ENCODE results near the gene SYT6.
"Not testable (repeated sequence)": the region's sequence is repeated elsewhere in the genome, so short reads cannot be mapped to it uniquely, and the experiment has no call there.

SYT6 gene

GRCh38 chr1:114069762-114070161, 83.9 kb downstream of the SYT6 start:
- DNase-seq (ENCODE audit: low spot score) = not testable (repeated sequence)

GRCh38 chr1:114068684-114069083, 85.0 kb downstream of the SYT6 start:
- not testable (repeated sequence) for DNase-seq (ENCODE audit: low spot score)

DNA sequence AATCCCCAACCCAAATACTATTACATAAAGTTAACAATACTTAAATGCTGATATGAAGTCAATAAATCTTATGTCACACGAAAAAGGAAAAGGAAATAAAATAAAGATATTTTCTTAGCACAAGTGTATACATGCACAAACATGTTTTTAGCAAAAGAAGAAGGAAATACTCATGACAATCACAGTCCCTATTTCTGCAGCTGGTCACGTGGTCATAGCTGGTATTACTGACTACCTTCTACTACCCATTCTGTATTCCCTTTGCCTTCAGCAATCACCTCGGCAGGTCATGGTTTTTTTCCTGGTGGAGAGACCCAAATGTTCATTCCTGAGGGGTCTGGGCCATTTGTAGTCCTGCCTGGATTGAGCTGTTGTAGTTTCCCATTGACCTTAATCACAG, 88.0 kb downstream of the SYT6 start:
- not testable (repeated sequence) for DNase-seq (ENCODE audit: low spot score)

GRCh38 chr1:114063544-114063943, 90.1 kb downstream of the SYT6 start:
- DNase-seq (ENCODE audit: low spot score) = no peak

DNA sequence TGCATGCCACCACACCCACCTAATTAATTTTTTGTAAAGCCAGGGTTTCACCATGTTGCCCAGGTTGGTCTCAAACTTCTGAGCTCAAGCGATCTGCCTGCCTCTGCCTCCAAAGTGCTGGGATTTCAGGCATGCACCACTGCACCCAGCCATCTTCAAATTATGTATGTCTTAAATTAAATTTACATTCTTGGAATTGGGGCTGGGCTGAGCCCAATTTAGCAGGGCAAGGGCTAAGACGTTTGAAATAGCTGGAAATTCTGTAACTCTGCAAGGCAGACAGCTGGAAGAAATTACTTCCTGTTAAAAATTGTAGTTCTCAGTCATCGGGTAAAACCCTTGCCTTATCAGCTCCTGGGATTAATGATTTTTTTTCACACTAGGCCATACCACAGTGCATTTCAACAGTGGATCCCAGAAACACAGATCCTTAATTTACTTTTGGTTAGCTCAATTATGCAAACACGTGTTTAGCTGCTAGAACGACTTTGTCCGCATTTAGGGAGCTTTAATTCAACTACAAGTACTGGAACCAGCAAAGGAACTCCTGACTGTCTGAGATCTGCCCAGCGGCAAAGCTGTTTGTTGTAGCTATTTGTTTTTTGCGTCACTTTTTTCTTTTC, 91.1 kb downstream of the SYT6 start:
- no peak for DNase-seq (ENCODE audit: low spot score)

DNA sequence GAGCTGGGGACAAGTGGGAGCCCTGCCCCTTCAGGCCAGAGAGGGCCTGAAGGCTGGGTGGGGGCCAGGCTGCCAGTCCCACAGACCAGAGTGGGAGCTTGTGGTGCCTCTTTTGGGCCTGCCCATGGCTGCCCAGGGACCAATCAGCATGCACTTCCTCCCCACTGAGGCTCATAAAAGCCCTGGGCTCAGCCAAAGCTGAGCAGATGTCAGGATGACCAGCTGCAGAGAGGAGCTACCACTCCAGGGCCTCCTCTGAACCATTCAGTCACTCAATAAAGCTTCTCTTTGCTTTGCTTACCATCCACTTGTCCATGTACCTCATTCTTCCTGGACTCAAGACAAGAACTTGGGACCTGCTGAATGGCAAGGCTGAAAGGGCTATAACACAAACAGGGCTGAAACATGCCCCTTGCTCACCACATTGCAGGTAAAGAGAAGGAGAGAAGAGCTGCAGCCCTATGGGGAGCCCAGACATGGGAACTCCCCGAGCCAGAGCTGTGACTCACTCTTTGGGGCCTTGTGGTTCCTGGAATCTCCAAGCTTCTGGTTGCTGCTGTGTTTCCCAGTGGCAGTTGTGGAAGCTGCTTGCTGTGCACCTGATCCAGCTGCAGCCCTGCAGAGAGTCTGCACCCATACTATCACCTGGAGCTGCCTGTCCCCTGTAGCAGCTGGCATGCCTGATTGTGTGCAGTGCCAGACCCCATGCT, 92.4 kb downstream of the SYT6 start:
- no peak for DNase-seq (ENCODE audit: low spot score)

GRCh38 chr1:114058236-114058635, 95.4 kb downstream of the SYT6 start:
- DNase-seq (ENCODE audit: low spot score) = not testable (repeated sequence)

DNA sequence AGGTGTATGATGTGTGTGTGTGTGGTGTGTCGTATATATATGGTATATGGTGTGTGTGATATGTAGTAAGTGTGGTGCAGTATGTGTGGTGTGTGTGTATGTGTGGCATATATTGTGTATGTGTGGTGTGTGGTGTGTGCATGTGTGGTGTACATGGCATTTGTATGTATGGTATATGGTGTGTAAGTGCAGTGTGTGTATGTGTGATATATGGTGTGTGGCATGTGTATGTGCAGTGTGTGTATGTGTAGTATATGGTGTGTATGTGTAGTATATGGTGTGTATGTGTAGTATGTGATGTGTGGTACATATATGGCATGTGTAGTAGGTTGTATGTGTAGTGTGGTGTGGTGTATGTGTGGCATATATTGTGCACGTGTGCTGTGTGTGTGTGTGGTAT, 99.5 kb downstream of the SYT6 start:
- no peak for DNase-seq (ENCODE audit: low spot score)

DNA sequence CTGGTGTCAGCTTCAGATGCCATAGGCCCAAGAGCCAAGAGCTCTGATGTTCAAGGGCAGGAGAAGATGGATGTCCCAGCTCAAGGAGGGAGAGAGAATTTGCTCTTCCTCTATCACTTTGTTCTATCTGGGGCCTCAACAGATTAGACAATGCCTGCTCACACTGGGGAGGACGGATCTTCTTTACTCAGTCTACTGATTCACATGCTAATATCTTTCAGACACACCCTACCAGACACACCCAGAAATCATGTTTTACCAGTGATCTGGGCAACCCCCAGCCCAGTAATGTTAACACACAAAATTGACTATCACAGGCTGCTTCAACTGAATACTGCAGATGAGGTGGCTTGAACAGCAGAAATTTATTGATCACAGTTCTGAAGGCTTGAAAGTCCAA, 105.4 kb downstream of the SYT6 start:
- DNase-seq (ENCODE audit: low spot score) = no peak

GRCh38 chr1:114043548-114043947, 110.1 kb downstream of the SYT6 start:
- no peak for DNase-seq (ENCODE audit: low spot score)

DNA sequence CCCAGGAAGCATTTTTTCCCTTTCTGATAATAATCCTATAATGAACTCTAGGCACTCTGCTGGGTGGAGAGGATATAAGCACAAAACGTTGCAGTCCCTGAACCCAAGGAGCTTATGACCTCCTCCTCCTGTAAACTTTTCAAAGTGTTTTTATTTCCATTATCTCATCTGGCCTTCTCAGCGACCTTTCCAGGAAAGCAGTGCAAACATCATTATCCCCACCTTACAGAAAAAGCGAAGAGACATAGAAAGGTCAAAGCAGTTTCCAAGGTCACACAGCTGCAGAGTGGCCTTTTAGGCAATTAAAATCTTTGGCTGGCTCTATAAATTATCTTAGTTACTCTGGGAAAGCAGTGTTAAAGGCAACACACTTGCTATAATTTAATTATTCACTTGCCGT, 110.6 kb downstream of the SYT6 start:
- DNase-seq (ENCODE audit: low spot score) = no peak

DNA sequence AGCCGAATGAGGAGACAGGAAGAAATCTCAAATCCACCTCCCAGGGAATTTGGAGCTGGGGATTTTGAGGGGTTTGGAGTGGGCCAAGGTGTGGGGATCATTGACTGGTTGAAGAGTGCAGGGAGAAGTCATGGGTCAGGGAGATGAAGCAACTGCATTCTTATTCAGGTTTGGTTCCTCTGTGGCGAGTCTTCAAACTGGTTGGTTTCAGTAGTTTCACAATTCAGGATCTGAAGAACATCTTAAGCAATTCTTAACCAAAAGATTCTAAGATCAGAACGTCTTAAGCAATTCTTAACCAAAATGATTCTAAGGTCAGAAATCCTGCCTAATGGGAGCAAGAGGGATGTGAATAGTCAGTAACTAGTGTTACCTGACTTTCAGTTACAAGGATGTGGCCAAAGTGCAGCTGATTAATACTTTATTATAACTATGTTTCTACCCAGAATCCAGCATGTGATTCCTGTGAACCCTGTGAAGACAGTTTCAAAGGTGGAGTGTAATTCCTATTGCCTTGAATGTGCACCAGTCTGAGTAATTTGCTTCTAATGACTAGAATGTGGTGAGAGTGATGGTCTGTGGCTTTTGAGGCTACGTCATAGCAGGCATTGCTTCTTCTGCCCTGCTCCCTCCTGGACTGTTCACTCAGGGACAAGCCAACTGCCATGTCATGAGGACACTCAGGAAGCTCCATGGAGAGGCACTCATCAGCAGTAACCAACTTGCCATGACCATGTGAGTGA, 113.2 kb downstream of the SYT6 start:
- no peak for DNase-seq (ENCODE audit: low spot score)

Data from HuH-7.5 (cell line).